Measurements from ENCODE around the gene CFAP119.

Gene CFAP119

GRCh38 chr16:30740364-30741251 is 21.3 kb downstream of the CFAP119 start:
- peak; percentile 86 for DNase-seq (ENCODE audit: low spot score)

GRCh38 chr16:30738984-30739951 is 22.6 kb downstream of the CFAP119 start:
- no peak for DNase-seq (ENCODE audit: low spot score)

GRCh38 chr16:30737794-30738648 is 23.8 kb downstream of the CFAP119 start:
- no peak for DNase-seq (ENCODE audit: low spot score)

- no peak for DNase-seq (ENCODE audit: low spot score)
These were observed 24.7 kb downstream of the CFAP119 start for GRCh38 chr16:30736995-30737793.

- no peak for DNase-seq (ENCODE audit: low spot score)
These were observed 30.5 kb downstream of the CFAP119 start for GRCh38 chr16:30731411-30731810.

GRCh38 chr16:30728899-30729672 is 32.8 kb downstream of the CFAP119 start:
- DNase-seq (ENCODE audit: low spot score) = no peak

GRCh38 chr16:30728321-30728720 is 33.5 kb downstream of the CFAP119 start:
- DNase-seq (ENCODE audit: low spot score) = no peak

- no peak for DNase-seq (ENCODE audit: low spot score)
These were observed 36.5 kb downstream of the CFAP119 start for GRCh38 chr16:30725418-30725792.

- DNase-seq (ENCODE audit: low spot score) = no peak
These were observed 37.0 kb downstream of the CFAP119 start for GRCh38 chr16:30724641-30725417.

GRCh38 chr16:30723725-30724355 is 38.0 kb downstream of the CFAP119 start:
- no peak for DNase-seq (ENCODE audit: low spot score)

GRCh38 chr16:30722916-30723315 is 38.9 kb downstream of the CFAP119 start:
- no peak for DNase-seq (ENCODE audit: low spot score)

- DNase-seq (ENCODE audit: low spot score) = no peak
These were observed 39.4 kb downstream of the CFAP119 start for GRCh38 chr16:30722443-30722842.

GRCh38 chr16:30721606-30722005 is 40.3 kb downstream of the CFAP119 start:
- DNase-seq (ENCODE audit: low spot score) = no peak

- DNase-seq (ENCODE audit: low spot score) = no peak
These were observed 40.7 kb downstream of the CFAP119 start for GRCh38 chr16:30721167-30721566.

GRCh38 chr16:30720694-30721093 is 41.2 kb downstream of the CFAP119 start:
- DNase-seq (ENCODE audit: low spot score) = no peak

- no peak for DNase-seq (ENCODE audit: low spot score)
These were observed 41.8 kb downstream of the CFAP119 start for GRCh38 chr16:30720086-30720485.

- no peak for DNase-seq (ENCODE audit: low spot score)
These were observed 46.0 kb downstream of the CFAP119 start for GRCh38 chr16:30715750-30716445.

- no peak for DNase-seq (ENCODE audit: low spot score)
These were observed 50.1 kb downstream of the CFAP119 start for GRCh38 chr16:30711712-30712111.
